Thyroid gland (tissue), 4 donors: ENCODE results near the gene HOXC10.

Experiments used
- CTCF ChIP-seq, 6 experiments: fragments of 200-600 bp in 3 of 6; fragments of 450-650 bp in 3 of 6; sonication (generic) in 3 of 6; IDR thresholded peaks; one replicate each; pipeline ENCODE4 v1.5.1; 2016 to 2019; ENCODE audit warnings: antibody characterized with exemption in 6 of 6, mild to moderate bottlenecking in 2 of 6, inconsistent platforms in 1 of 6, moderate library complexity in 1 of 6
- POLR2A ChIP-seq, 2 donors: fragments of 450-650 bp; IDR thresholded peaks; one replicate each; pipeline ENCODE4 v1.6.1; 2017; ENCODE audit warnings: antibody characterized with exemption in 2 of 2, mild to moderate bottlenecking in 2 of 2, moderate library complexity in 1 of 2

GRCh38 chr12:53992377-53992889 is 7.5 kb downstream of the HOXC10 start:
- TF ChIP-seq POLR2A (IDR thresholded peaks at IDR 0.05) (no peak), CTCF (IDR thresholded peaks at IDR 0.05) (no peak)
